Activated naive CD4-positive, alpha-beta T cell treated with anti-CD3 and anti-CD28 coated beads, Interleukin-2, amount 50 U/mL, for 72 hours (primary cell): ENCODE data around the gene FREM3. TPM values are rescaled to one million over a fixed set of nuclear protein-coding genes. Genes with fewer than 3 reads are reported as not detected.

ENCODE experiments used
- ATAC-seq, 2 donors: fragments of 150-1000 bp; cut with Tn5 transposase; 2 replicates each; pipeline ENCODE4 v1.10.0; 2021; ENCODE audit warnings: mild to moderate bottlenecking in 2 of 2, moderate library complexity in 2 of 2
- DNase-seq, 2 donors: peaks; one replicate each; pipeline ENCODE4 v3.0.0; 2021 to 2022; ENCODE audit warnings: low spot score in 2 of 2
- H3K27ac Mint-ChIP-seq, 2 donors: one replicate each; pipeline ENCODE4 v1.8.0; 2022; ENCODE audit warnings: mild to moderate bottlenecking in 2 of 2, mixed read lengths in 2 of 2
- H3K36me3 Mint-ChIP-seq, 2 donors: one replicate each; pipeline ENCODE4 v1.8.0; 2022; ENCODE audit warnings: mixed read lengths in 2 of 2
- H3K9me3 Mint-ChIP-seq, 2 donors: one replicate each; pipeline ENCODE4 v1.8.0; 2022; ENCODE audit warnings: mixed read lengths in 2 of 2
- total RNA-seq, 2 donors: library from RNA; stranded (reverse); gene quantifications; one replicate each; pipeline ENCODE4 v1.2.3, GENCODE V29; 2022

The FREM3 gene
- total RNA-seq, 2 donors from 2014 or later, result not detected

DNA sequence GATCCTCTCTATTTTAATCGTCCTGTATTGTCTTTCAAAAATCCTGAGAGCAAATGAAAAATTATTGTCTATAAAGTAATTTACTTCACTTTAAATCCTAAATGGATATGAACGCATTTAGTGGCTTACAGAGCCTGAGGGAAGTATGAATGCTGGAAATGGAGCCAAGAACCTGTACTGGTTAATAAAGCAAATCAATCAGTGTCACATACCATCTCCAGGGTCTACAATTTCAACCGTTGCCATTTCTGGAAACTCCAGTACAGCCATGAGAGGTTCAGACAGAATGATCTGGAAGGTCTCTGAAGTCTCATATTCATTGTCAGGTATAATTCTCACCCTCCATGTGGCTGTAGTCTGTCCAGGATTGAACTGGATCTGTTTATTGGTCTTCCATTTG, 76.6 kb downstream of the FREM3 start:
- H3K9me3 Mint-ChIP-seq, result no peaks in the 10 kb centered on the region
- ATAC-seq (no peak), DNase-seq (no peak)
- H3K27ac Mint-ChIP-seq, result no peak overlapping the region
- H3K36me3 Mint-ChIP-seq, result no peaks in the 10 kb centered on the region

DNA sequence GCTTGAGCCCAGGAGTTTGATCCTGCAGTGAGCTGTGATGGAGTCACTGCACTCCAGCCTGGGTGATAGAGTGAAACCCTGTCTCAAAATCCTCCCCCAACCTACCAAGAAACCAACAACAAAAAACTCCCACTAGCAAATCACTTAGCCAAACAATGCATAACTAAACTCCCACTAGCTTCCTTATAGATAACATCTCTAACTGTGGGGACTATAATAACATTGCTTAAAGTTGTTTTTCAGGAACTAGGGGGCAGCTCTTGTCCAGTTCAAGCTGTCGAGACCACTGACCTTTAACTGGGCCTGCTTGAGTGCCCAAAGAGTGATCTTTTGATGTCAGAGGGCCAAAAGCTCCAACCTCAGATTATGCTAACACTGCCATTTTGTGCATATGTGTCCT, 81.7 kb downstream of the FREM3 start:
- ATAC-seq, result no peak
- Mint-ChIP-seq H3K9me3 (peaks cover 0 to 4% of the 10 kb centered on the region in 2 donors), H3K27ac (no peak overlapping the region), H3K36me3 (peaks cover 0 to 11% of the 10 kb centered on the region in 2 donors)
- DNase-seq, result no peak

DNA sequence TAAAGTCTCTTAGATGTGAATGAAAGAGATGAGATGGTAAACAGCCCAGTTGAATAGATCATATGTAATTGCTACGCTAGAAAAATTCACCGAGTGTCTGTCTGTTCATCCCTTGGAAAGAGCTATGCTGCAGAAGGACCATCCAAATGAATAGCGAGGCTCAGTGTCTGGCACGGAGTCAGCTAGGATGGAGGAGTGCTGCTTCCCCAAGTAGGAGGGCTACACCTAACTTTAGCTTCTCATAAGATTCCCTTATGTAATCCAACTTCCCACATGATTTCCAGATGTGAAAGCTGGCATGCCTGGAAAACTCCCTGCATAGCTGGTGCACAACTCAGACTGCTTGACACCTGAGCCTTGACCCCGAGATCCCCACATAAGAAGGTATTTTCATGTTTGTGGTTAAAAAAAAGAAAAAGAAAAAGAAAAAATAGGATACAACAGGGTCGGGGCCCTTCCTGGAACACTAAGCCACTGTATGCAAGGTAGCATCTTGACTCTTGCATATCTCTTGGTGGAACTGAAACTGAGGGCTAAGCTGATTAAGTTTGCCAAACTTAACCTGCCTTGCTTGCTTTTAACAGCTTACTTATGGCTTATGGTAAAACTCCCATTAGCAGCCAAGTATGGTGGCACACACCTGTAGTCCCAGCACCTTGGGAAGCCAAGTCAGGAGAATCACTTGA, 82.3 kb downstream of the FREM3 start:
- peaks cover 0 to 11% of the 10 kb centered on the region in 2 donors for H3K36me3 Mint-ChIP-seq
- DNase-seq (no peak), ATAC-seq (no peak)
- peaks cover 0 to 4% of the 10 kb centered on the region in 2 donors for H3K9me3 Mint-ChIP-seq
- H3K27ac Mint-ChIP-seq, result no peak overlapping the region

DNA sequence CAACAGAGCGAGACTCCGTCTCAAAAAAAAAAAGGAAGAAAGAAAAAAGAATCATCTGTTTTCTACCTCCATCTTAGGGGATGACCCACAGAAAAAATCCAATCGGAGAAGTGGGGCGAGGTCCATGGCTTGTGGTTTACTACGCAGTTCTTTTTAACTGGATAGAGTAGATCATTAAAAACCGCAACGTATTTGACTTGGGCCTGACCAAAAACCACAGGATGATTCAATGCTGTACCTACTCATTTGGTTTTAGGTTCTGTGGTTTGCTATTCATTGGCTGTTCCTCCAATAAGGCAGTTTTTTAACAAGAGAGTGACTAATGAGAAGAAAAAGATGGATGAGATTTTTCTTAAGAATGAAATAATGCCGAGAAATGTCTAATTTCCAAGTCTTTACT, 83.7 kb downstream of the FREM3 start:
- Mint-ChIP-seq H3K36me3 (peaks cover 0 to 11% of the 10 kb centered on the region in 2 donors), H3K27ac (no peak overlapping the region), H3K9me3 (peaks cover 0 to 4% of the 10 kb centered on the region in 2 donors)
- DNase-seq (peak in 1 of 2 donors; percentile 12), ATAC-seq (peak; percentile 97 to 98)

DNA sequence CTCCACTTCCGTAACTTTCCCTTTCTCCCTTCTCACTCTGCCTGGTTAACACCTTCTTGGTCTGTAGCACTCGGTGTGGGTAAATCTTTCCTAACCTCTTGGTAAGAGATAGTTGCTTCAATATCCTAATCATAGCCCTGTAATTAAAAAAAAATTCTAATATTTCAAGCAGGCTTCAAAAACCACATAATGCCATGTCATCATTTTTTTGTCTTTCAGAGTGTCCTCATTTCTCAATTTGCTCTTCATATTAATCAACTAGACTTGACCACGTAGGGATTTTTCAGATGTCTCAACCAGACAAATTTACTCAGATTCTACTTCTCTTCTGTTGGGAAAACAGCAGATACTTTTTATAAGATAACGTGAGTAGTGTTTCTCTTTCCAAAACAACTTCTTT, 91.0 kb downstream of the FREM3 start:
- Mint-ChIP-seq H3K36me3 (no peaks in the 10 kb centered on the region), H3K27ac (no peak overlapping the region), H3K9me3 (no peaks in the 10 kb centered on the region)
- DNase-seq (no peak), ATAC-seq (no peak)

DNA sequence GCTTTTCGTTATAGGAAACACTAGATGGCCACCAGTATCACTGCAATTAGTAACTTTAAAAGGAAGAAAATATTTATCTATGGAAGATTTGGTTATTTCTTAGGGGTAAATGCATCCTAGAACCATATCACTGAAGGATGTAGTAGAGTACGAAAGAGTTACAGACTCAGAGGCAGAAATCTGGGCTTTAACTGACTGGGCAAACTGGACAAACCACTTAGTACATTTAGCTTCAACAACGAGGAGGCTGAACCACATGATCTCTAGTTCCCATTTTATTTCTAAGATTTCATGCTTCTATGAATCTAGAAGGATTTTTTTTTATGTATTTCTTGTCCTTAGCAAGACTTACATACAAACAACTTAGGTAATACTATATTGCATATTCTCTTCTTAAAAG, 94.0 kb downstream of the FREM3 start:
- Mint-ChIP-seq H3K27ac (no peak overlapping the region), H3K36me3 (no peaks in the 10 kb centered on the region), H3K9me3 (no peaks in the 10 kb centered on the region)
- DNase-seq, result no peak
- ATAC-seq, result no peak

DNA sequence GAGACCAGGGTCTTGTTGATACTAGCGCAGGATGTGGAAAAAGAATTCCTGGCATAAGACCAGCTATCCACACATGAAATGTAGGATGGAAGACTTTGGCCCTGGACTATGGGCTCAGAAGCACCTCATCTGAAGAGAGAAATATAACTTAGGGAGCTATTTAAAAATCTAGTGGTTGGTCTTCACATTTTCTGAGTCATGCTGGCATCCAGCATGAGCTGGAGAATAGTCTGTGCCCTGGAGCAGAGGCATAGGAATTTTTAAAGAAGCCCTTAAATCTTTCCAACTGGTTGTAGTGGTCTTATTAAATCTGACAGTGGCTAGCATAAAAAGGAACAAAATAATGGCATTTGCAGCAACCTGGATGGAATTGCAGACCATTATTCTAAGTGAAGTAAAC, 100.6 kb downstream of the FREM3 start:
- no peak overlapping the region for H3K27ac Mint-ChIP-seq
- no peak for DNase-seq
- H3K9me3 Mint-ChIP-seq, result no peaks in the 10 kb centered on the region
- no peaks in the 10 kb centered on the region for H3K36me3 Mint-ChIP-seq
- no peak for ATAC-seq

DNA sequence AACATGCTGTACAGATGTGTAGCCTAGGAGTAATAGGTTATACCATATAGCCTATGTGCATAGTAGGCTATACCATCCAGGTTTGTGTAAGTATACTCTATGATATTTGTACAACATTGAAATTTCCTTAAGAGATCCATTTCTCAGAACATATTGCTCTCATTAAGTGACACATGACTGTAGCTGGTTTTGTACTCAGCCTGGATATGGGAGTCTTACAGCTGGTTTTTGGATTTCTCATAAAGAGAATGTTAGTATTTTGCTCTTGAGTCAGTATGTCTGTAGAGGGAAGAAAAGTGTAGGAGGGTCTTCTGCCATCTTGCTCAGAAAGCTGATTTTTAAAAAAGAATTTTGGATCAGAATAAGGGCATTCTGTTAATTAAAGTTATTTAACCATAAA, 101.7 kb downstream of the FREM3 start:
- Mint-ChIP-seq H3K27ac (no peak overlapping the region), H3K36me3 (peaks cover 7 to 8% of the 10 kb centered on the region in 2 donors), H3K9me3 (peaks cover 4 to 5% of the 10 kb centered on the region in 2 donors)
- no peak for DNase-seq
- ATAC-seq, result no peak

DNA sequence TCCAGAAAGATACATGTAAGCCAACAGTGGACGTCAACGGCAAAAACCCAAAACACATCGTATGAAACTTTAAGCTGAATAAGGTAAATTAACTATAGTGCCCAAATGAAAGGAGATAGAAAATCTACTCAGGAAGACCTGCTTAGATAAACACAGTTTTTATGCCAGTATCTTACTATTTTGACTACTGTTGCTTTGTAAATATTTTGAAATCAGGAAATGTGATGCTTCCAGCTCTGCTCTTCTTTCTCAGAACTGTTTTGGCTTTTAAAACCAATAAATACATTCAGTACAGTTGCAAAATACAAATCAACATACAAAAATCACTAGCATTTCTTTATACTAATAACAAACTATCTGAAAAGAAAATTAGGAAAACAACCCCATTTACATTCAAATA, 103.2 kb downstream of the FREM3 start:
- H3K9me3 Mint-ChIP-seq, result peaks cover 5 to 8% of the 10 kb centered on the region in 2 donors
- ATAC-seq (no peak), DNase-seq (no peak)
- no peak overlapping the region for H3K27ac Mint-ChIP-seq
- H3K36me3 Mint-ChIP-seq, result peaks cover 7 to 8% of the 10 kb centered on the region in 2 donors

DNA sequence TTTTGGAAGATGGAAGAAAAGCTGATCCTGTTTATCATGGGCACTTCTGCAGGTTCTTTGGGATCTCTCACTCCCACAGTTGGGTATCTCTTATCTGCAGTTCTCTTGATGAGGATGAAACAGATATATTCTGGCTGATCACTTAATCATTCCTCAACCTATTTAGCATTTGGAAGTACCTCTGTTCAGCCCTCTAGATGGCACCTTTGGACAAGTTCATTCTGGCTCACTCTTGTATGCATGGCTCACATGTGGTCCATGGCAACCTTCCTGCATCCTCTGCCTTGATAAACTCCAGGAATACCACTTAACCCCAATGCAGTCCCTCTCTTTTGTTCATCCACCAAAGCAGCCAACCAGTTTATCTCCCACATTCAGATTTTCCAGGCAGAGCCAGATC, 112.8 kb downstream of the FREM3 start:
- Mint-ChIP-seq H3K27ac (no peak overlapping the region), H3K36me3 (peaks cover 17 to 18% of the 10 kb centered on the region in 2 donors), H3K9me3 (peaks cover 12 to 20% of the 10 kb centered on the region in 2 donors)
- ATAC-seq (no peak), DNase-seq (no peak)

DNA sequence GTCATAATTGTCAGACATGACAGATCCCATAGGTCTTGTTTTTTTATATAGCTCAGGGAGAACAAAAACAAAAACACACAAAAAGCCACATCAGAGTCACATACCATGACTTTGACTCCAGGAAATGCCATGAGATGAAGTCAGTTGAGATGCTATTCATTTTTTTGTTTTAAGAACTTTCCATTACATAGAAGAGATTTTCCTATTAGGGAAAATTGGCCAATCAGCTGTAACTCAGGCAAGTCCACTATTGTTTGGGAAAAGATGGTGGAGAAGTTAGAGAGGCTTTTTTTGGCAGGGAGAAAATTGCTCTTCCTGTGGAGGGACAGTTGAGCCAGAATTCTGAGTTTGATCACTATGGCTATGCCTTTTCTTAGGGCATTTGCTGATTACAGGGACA, 114.4 kb downstream of the FREM3 start:
- ATAC-seq, result no peak
- Mint-ChIP-seq H3K36me3 (peaks cover 17 to 26% of the 10 kb centered on the region in 2 donors), H3K9me3 (peaks cover 16 to 25% of the 10 kb centered on the region in 2 donors), H3K27ac (no peak overlapping the region)
- DNase-seq, result no peak

DNA sequence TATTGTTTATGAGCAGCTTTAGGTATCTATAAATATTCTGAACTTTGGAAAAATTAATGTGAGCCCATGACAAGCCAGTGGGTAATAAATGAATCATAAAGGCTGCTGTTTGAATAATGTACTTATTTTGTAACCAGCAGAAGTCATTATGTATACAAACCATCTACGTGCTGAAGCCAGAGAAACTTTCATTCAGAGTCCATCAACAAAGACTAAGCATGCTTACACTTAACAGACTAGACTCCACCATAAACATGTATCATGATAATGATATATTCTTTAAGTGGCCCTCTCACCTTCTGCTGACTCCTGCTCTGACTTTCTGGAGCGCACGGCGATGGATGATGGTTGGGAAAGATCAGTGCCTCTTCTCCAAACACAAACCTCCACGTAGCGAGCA, 114.9 kb downstream of the FREM3 start:
- no peak for DNase-seq

DNA sequence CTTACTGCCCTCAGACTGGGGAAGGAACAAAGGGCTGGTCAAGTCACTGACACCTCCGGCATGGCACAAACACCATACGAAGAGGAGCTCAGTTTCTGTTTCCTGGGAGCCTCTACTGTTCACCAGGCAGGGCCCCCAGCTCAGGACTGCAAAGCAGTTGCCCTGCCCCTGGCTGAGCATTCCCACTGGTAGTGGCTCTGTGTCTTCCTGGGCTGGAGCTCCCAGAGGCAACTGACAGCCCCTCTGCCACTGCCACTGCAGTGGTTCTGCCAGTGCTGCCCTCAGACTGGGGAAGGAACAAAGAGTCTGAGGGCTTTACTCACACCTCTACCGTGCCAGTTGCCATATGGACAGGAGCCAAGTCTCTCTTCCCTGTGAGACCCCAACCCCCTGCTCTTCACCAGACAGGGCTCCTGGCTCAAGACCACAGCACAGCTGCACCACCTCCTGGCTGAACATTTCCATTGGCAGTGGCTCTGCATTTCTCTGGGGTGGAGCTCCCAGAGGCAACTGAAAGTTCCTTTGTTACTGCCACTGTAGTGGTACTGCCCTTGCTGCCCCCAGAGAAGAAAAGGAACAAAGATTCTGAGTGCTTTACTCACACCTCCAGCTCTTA, 119.0 kb downstream of the FREM3 start:
- H3K27ac Mint-ChIP-seq, result no peak overlapping the region
- H3K9me3 Mint-ChIP-seq, result peaks cover 16 to 22% of the 10 kb centered on the region in 2 donors
- DNase-seq (no peak), ATAC-seq (no peak)
- H3K36me3 Mint-ChIP-seq, result peaks cover 17 to 26% of the 10 kb centered on the region in 2 donors

More for the DNA sequence above, 114.9 kb downstream of the FREM3 start:
- H3K9me3 Mint-ChIP-seq, result peaks cover 16 to 25% of the 10 kb centered on the region in 2 donors
- no peak overlapping the region for H3K27ac Mint-ChIP-seq
- no peak for ATAC-seq
- peaks cover 17 to 26% of the 10 kb centered on the region in 2 donors for H3K36me3 Mint-ChIP-seq

DNA sequence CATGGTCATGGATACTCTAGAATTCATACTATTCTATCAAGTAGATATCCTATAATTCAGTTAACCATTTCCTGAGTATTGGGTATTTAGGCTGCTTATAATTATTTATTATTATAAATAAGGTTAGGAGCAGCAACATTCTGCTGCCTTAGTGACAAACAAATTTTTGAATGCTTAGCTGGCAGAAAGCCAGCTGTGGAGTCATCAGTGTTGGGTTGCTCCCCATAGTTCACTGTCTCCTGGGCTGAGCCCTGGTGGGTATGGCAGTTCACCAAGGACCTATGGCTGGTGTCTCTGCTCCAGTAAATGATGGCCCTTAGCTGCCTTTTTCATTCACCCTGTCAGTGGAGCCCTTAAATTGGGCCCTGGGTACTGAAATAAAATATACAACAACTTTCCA, 125.1 kb downstream of the FREM3 start:
- Mint-ChIP-seq H3K36me3 (peaks cover 0 to 4% of the 10 kb centered on the region in 2 donors), H3K9me3 (no peaks in the 10 kb centered on the region), H3K27ac (no peak overlapping the region)
- ATAC-seq (no peak), DNase-seq (no peak)

DNA sequence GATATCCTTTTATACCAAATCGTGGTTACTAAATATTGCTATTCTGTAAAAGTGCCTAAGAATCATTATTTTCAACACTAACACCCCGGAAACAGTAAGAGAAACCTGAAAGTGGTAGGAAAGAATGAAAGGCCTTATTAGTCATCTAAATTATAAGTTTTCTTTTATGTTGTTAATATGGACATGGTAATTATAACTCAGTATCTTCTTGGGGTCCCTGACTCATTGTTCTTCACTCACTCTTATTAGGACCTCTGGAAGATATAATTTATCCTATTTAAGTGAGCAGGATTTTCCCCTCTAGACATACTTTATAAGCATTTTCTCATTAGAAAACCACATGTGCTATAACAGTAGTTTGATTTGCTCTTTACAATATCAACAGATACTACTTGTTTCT, 136.0 kb downstream of the FREM3 start:
- peaks cover 0 to 5% of the 10 kb centered on the region in 2 donors for H3K9me3 Mint-ChIP-seq
- no peak overlapping the region for H3K27ac Mint-ChIP-seq
- H3K36me3 Mint-ChIP-seq, result peaks cover 0 to 38% of the 10 kb centered on the region in 2 donors
- DNase-seq, result no peak
- ATAC-seq, result peak in 1 of 2 donors; percentile 71

DNA sequence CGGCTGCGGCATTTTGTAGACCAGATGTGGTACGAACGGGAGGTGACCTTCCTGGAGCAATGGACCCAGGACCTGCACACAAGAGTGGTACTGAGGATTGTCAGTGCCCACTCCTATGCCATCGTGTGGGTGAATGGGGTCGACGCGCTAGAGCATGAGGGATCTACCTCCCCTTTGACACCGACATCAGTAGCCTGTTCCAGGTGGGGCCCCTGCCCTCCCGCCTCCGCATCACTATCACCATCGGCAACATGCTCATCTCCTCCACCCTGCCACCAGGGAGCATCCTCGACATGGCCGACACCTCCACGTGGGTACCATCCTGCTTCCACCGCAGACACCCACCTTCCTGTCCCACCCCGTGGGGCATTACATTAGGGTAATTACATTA, 140.7 kb downstream of the FREM3 start:
- peak; percentile 3 to 19 for ATAC-seq
- no peak for DNase-seq
- H3K36me3 Mint-ChIP-seq, result peaks cover 7 to 20% of the 10 kb centered on the region in 2 donors
- H3K27ac Mint-ChIP-seq, result peak overlapping the region in 1 of 2 donors; percentile 91
- peaks cover 0 to 5% of the 10 kb centered on the region in 2 donors for H3K9me3 Mint-ChIP-seq

DNA sequence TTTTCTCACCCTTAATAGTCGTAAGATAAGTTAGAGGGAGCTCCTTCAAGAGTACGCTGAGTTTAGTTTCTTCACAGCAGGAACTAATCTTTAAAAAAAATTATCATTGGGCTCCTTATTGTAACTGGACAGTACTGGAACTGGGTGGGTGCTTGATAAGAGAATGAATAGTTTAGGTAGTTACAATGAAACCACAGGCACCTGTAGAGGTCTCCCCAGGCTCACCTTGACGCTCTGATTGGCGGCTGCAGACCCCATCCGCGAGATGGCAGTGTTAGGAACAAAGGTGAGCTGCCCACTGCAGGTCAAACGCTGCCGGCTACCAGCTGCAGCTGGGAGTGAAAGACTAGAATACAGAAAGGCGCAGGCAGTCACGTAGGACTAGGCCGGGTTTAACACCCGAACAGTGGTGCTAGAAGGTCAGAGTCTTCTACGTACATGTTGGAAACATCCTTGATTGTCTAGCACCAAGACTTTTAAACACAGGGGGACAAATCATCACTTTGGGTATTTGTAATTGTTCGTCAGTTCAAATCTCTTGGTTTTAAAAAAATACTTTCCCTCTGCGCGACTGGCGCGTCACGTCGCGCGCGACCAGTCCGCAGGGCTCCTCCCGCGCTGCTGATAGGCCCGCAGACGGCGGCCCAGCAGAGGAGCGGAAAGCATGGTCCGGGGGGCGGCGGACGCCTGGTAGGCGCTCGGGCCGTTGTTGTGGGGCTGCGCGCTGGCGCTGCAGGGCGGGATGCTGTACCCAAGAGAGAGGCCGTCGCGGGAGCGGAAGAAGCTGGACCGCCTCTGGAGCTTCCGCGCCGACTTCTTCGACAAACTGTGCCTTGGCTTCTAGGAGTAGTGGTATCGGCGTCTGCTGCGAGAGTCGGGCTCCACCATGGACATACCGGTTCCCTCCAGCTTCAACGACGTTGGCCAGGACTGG, 141.4 kb downstream of the FREM3 start:
- Mint-ChIP-seq H3K9me3 (peaks cover 0 to 5% of the 10 kb centered on the region in 2 donors), H3K36me3 (peaks cover 7 to 20% of the 10 kb centered on the region in 2 donors), H3K27ac (peak overlapping the region; percentile 91)
- DNase-seq (peak; percentile 59 to 60), ATAC-seq (peak; percentile 84 to 87)
